ENCODE data around the gene ATP9A.
"Not testable (repeated sequence)": the region's sequence is repeated elsewhere in the genome, so short reads cannot be mapped to it uniquely, and the experiment has no call there.

The ATP9A gene

DNA sequence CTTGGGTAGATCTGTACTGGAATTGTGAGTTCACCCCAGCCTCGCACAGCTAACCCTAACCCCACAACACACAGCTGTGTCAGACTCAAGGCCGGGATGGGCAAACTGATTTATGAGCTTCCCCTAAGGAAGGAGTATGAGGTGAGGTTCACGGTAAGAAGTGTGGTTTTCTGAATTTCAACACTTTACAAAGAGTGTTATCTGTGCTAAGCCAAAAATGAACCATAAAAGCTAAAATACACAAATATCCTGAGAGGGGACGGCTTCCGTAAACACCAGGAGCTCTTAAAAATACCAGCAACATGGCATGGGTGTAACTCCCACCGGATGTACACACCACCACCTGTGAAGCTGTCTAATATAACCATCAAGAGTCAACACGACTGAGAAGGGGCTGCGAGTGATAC lies 101.2 kb downstream of the ATP9A start:
- no peak overlapping the region for H3K27ac ChIP-seq (ENCODE audit: low read length)
- H3K36me3 ChIP-seq (ENCODE audit: control insufficient read depth in 2 of 2, insufficient read depth in 2 of 2, low read length in 2 of 2), result peaks cover 29 to 32% of the 10 kb centered on the region in 2 donors
- no peaks in the 10 kb centered on the region for H3K4me1 ChIP-seq (ENCODE audit: control insufficient read depth, insufficient read depth, low read length)

DNA sequence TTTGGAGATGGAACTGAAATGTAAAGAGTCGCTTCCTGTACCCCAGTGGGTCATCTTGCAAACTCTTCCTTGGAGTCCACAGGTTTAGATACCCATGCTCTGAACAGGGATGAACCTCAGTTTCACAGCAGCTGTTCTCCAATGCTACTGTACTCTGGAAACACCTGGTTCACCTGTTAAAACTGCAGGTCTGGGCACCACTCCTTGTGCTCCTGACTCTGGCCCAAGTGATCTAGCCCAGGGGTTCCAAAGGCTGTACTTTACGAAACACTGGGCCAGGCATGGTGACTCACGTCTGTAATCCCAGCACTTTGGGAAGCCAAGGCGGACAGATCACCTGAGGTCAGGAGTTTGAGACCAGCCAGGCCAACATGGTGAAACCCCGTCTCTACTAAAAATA lies 102.1 kb downstream of the ATP9A start:
- no peak overlapping the region for H3K27ac ChIP-seq (ENCODE audit: low read length)
- no peaks in the 10 kb centered on the region for H3K27me3 ChIP-seq (ENCODE audit: control insufficient read depth in 1 of 2, insufficient read depth in 2 of 2, low read length in 2 of 2)
- H3K4me1 ChIP-seq (ENCODE audit: control insufficient read depth, insufficient read depth, low read length), result no peaks in the 10 kb centered on the region
- no peak overlapping the region for H3K9ac ChIP-seq (ENCODE audit: low read length in 2 of 2)
- no peaks in the 10 kb centered on the region for H3K9me3 ChIP-seq (ENCODE audit: control insufficient read depth in 2 of 2, low read length in 2 of 2)
- peaks cover 25 to 29% of the 10 kb centered on the region in 2 donors for H3K36me3 ChIP-seq (ENCODE audit: control insufficient read depth in 2 of 2, insufficient read depth in 2 of 2, low read length in 2 of 2)
- H3K4me3 ChIP-seq (ENCODE audit: low read length in 2 of 2), result no peak overlapping the region

More for the DNA sequence above, 101.2 kb downstream of the ATP9A start:
- no peak overlapping the region for H3K4me3 ChIP-seq (ENCODE audit: low read length in 2 of 2)
- H3K9ac ChIP-seq (ENCODE audit: low read length in 2 of 2), result no peak overlapping the region
- no peaks in the 10 kb centered on the region for H3K9me3 ChIP-seq (ENCODE audit: control insufficient read depth in 2 of 2, low read length in 2 of 2)
- no peaks in the 10 kb centered on the region for H3K27me3 ChIP-seq (ENCODE audit: control insufficient read depth in 1 of 2, insufficient read depth in 2 of 2, low read length in 2 of 2)

DNA sequence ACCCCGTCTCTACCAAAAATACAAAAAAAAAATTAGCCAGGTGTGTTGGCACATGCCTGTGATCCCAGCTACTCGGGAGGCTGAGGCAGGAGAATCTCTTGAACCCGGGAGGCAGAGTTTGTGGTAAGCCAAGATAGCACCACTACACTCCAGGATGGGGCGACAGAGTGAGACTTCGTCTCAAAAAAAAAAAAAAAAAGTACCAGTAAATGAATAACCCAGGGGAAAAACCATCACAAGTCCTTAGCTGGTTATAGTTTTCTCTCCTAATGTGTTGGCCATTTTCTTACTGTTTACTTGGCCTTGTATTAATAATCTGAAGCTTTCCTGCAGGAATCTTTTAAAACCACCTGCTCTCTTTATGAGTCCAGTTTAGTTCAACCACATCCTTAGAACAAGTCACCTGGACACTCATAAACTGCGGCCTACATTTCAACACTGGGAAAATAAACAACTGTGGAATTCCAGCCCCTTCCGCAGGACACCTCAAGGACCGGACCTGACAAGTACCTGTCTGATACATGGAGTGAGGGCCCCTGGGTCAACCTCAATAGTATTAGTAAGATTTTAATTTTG lies 102.6 kb downstream of the ATP9A start:
- Histone ChIP-seq H3K36me3 (ENCODE audit: control insufficient read depth in 2 of 2, insufficient read depth in 2 of 2, low read length in 2 of 2) (peaks cover 20 to 26% of the 10 kb centered on the region in 2 donors), H3K4me1 (ENCODE audit: control insufficient read depth, insufficient read depth, low read length) (no peaks in the 10 kb centered on the region), H3K9me3 (ENCODE audit: control insufficient read depth in 2 of 2, low read length in 2 of 2) (no peaks in the 10 kb centered on the region), H3K27me3 (ENCODE audit: control insufficient read depth in 1 of 2, insufficient read depth in 2 of 2, low read length in 2 of 2) (no peaks in the 10 kb centered on the region), H3K27ac (ENCODE audit: low read length) (no peak overlapping the region), H3K9ac (ENCODE audit: low read length in 2 of 2) (no peak overlapping the region), H3K4me3 (ENCODE audit: low read length in 2 of 2) (no peak overlapping the region)

DNA sequence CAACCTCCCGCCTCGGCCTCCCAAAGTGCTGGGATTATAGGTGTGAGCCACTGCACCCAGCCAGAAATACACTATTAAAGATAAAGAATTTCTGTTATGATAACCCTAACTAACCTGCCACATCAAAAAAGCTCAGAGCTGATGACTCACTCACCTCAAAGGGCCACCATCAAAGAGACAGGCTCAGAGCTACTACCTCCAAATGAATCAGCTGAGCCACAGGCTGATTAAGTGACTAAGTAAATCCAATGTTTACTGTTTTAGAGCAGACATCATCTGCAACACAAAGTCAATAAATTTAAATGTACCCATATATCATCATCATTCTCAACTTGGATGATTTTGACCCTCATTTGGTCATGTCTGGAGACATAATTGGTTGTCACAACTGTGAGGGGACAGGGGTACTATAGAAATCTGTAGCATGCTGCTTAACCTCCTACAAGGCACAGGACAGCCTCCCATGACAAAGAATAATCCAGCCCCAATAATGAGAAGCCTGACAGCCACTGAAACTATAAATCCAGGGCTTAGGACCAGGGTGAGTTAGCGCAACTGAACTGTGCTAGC lies 106.5 kb downstream of the ATP9A start:
- H3K4me1 ChIP-seq (ENCODE audit: control insufficient read depth, insufficient read depth, low read length), result no peaks in the 10 kb centered on the region
- no peak overlapping the region for H3K27ac ChIP-seq (ENCODE audit: low read length)
- peaks cover 11% of the 10 kb centered on the region in 2 donors for H3K36me3 ChIP-seq (ENCODE audit: control insufficient read depth in 2 of 2, insufficient read depth in 2 of 2, low read length in 2 of 2)
- H3K4me3 ChIP-seq (ENCODE audit: low read length in 2 of 2), result no peak overlapping the region
- no peaks in the 10 kb centered on the region for H3K9me3 ChIP-seq (ENCODE audit: control insufficient read depth in 2 of 2, low read length in 2 of 2)
- no peaks in the 10 kb centered on the region for H3K27me3 ChIP-seq (ENCODE audit: control insufficient read depth in 1 of 2, insufficient read depth in 2 of 2, low read length in 2 of 2)
- H3K9ac ChIP-seq (ENCODE audit: low read length in 2 of 2), result no peak overlapping the region

DNA sequence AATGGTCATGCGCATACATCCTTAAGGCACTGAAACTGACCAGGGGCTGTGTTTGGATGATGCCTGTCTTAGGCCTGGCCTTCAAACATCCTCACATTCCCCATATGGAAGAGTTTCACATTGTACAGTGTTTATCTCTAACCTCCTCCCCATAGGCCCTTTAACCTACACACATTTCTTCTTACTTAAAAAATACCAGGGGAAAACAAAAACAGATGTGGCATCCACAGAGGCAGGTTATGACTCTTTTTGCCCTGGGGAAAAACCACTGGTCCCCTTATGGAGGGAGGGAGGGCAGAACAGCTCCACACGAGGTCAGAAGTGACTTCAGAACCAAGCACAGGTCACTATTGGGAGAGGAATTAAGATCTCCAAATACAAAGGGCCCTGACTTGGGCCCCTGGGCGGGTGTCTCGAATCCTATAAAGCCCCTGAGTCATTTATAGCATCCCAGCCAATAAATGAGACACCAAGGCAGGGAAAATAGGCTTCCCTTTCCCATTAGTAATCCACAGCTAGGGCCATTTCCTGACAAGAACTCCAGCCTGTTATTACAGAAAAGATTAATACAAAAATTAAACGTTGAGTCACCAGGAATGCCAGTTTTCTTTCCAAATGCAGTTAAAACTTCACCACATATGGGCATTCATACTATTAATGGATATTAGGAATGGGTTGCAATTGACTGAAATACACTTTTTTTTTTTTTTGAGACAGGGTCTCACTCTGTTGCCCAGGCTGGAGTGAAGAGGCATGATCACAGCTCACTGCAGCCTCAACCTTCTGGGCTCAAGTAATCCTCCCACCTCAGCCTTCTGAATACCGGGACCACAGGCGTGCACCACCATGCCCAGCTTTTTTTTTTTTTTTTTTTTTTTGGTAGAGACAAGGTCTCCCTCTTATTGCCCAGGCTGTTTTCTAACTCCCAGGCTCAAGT lies 107.2 kb downstream of the ATP9A start:
- Histone ChIP-seq H3K27ac (ENCODE audit: low read length) (no peak overlapping the region), H3K4me1 (ENCODE audit: control insufficient read depth, insufficient read depth, low read length) (no peaks in the 10 kb centered on the region), H3K36me3 (ENCODE audit: control insufficient read depth in 2 of 2, insufficient read depth in 2 of 2, low read length in 2 of 2) (peaks cover 12% of the 10 kb centered on the region in 2 donors), H3K27me3 (ENCODE audit: control insufficient read depth in 1 of 2, insufficient read depth in 2 of 2, low read length in 2 of 2) (no peaks in the 10 kb centered on the region), H3K9me3 (ENCODE audit: control insufficient read depth in 2 of 2, low read length in 2 of 2) (no peaks in the 10 kb centered on the region), H3K4me3 (ENCODE audit: low read length in 2 of 2) (no peak overlapping the region), H3K9ac (ENCODE audit: low read length in 2 of 2) (no peak overlapping the region)

DNA sequence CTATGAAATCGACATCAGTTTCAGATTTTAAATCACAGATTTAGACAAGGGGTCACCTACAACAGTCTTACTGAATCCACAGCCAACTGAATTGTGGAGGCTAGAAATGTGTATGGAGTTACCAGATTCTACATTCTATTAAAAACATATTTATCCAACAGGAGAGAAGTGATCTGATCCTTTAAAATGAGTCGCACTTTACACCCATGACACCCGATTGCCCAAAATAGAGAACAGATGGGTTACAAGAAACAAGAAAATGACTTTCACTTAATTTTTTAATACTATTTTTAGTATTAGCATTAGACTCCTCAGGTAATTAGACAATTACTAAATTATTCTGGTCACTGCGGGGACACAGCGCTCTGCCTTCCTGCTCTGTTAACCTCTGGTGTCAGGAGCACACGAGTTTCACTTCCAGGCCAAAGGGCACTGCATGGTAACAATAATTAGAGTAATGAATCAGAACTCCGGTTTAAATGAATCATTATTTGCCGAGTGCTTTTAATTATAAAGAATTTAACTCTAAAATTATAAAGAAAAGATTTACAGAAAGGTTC lies 108.6 kb downstream of the ATP9A start:
- Histone ChIP-seq H3K4me3 (ENCODE audit: low read length in 2 of 2) (no peak overlapping the region), H3K9me3 (ENCODE audit: control insufficient read depth in 2 of 2, low read length in 2 of 2) (no peaks in the 10 kb centered on the region)

DNA sequence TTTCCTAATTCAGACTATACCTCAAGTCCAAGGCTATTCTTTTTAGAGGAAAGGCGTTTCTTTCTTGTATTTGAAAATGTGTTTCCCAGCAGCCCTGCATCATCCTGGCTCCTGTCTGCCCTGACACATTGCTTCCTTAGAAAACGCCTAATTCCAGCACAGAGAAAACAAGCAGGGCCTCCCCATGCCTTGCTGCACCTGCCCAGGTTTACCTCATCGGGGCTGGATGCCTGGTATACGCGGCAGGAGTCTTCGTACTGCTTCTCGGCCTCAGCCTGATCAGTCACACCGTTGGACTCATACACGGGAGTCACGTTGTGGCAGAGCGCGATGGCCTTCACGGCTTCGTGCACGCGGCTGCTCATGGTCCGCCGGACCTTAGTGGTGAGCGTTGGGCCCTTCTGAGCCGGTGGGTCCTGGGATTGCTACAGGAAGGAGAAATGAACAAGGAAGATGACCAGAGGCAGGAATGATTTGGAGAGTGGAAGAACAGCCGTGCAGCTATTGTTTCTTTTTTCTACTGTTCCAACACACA lies 111.4 kb downstream of the ATP9A start:
- Histone ChIP-seq H3K4me3 (ENCODE audit: low read length in 2 of 2) (no peak overlapping the region), H3K9me3 (ENCODE audit: control insufficient read depth in 2 of 2, low read length in 2 of 2) (no peaks in the 10 kb centered on the region), H3K27me3 (ENCODE audit: control insufficient read depth in 1 of 2, insufficient read depth in 2 of 2, low read length in 2 of 2) (no peaks in the 10 kb centered on the region), H3K9ac (ENCODE audit: low read length in 2 of 2) (no peak overlapping the region), H3K4me1 (ENCODE audit: control insufficient read depth, insufficient read depth, low read length) (peaks cover 3% of the 10 kb centered on the region), H3K36me3 (ENCODE audit: control insufficient read depth in 2 of 2, insufficient read depth in 2 of 2, low read length in 2 of 2) (peaks cover 12 to 16% of the 10 kb centered on the region in 2 donors), H3K27ac (ENCODE audit: low read length) (no peak overlapping the region)

More for the DNA sequence above, 108.6 kb downstream of the ATP9A start:
- Histone ChIP-seq H3K9ac (ENCODE audit: low read length in 2 of 2) (no peak overlapping the region), H3K27ac (ENCODE audit: low read length) (no peak overlapping the region), H3K4me1 (ENCODE audit: control insufficient read depth, insufficient read depth, low read length) (no peaks in the 10 kb centered on the region), H3K36me3 (ENCODE audit: control insufficient read depth in 2 of 2, insufficient read depth in 2 of 2, low read length in 2 of 2) (peaks cover 12 to 13% of the 10 kb centered on the region in 2 donors), H3K27me3 (ENCODE audit: control insufficient read depth in 1 of 2, insufficient read depth in 2 of 2, low read length in 2 of 2) (no peaks in the 10 kb centered on the region)

DNA sequence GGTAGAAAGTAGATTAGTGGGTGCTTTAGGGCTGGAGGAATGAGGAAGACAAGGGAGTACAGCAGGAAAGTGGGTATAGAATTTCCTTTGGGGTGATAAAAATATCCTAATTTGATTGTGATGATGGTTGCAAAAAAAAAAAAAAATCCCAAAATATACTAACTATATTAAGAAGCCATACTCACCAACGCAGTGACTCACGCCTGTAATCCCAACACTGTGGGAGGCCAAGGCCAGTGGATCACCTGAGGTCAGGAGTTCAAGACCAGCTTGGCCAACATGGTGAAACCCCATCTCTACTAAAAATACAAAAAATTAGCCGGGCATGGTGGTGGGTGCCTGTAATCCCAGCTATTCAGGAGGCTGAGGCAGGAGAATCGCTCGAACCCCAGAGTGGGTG lies 112.1 kb downstream of the ATP9A start:
- H3K27me3 ChIP-seq (ENCODE audit: control insufficient read depth in 1 of 2, insufficient read depth in 2 of 2, low read length in 2 of 2); H3K4me3 ChIP-seq (ENCODE audit: low read length in 2 of 2); H3K9me3 ChIP-seq (ENCODE audit: control insufficient read depth in 2 of 2, low read length in 2 of 2); H3K9ac ChIP-seq (ENCODE audit: low read length in 2 of 2); H3K27ac ChIP-seq (ENCODE audit: low read length); H3K4me1 ChIP-seq (ENCODE audit: control insufficient read depth, insufficient read depth, low read length): not testable (repeated sequence)
- peaks cover 12 to 16% of the 10 kb centered on the region in 2 donors for H3K36me3 ChIP-seq (ENCODE audit: control insufficient read depth in 2 of 2, insufficient read depth in 2 of 2, low read length in 2 of 2)

DNA sequence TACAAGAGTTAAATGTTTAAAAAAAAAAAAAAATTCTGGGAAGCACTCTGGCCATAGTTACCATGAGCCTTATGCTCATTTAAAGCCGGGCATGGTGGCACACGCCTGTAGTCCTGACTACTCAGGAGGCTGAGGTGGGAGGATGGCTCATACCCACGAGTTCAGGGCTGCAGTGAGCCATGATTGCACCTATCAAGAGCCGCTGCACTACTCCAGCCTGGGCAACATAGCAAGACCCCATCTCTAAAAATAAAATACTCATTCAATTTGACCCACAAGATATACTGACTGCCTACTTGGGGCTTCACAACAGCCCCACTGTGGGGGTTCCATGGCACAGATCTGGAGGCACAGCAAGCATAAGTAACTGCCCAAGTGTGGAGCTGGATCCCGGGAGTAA lies 113.7 kb downstream of the ATP9A start:
- Histone ChIP-seq H3K27ac (ENCODE audit: low read length) (no peak overlapping the region), H3K4me1 (ENCODE audit: control insufficient read depth, insufficient read depth, low read length) (peaks cover 3% of the 10 kb centered on the region), H3K36me3 (ENCODE audit: control insufficient read depth in 2 of 2, insufficient read depth in 2 of 2, low read length in 2 of 2) (peaks cover 12 to 16% of the 10 kb centered on the region in 2 donors), H3K27me3 (ENCODE audit: control insufficient read depth in 1 of 2, insufficient read depth in 2 of 2, low read length in 2 of 2) (no peaks in the 10 kb centered on the region), H3K4me3 (ENCODE audit: low read length in 2 of 2) (no peak overlapping the region), H3K9ac (ENCODE audit: low read length in 2 of 2) (no peak overlapping the region), H3K9me3 (ENCODE audit: control insufficient read depth in 2 of 2, low read length in 2 of 2) (no peaks in the 10 kb centered on the region)

DNA sequence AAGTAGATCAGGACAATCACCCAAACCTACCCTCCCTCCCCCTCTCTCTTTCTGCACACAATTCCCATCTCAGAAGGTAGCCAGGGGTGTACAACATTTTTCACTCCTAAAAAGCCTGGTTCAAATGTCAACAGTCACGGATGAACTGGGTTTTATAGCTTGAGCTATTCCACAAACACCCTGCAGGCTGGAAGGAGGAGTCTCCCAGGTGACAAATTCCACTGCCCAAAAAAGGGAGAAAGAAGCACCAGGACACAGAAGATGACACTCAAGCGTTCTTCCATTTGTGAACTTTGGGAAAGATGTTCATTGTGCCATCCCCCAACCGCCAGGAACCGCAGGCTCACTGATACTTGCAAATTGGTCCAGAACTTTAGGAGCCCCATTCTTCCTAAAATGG lies 114.1 kb downstream of the ATP9A start:
- Histone ChIP-seq H3K27ac (ENCODE audit: low read length) (no peak overlapping the region), H3K27me3 (ENCODE audit: control insufficient read depth in 1 of 2, insufficient read depth in 2 of 2, low read length in 2 of 2) (no peaks in the 10 kb centered on the region), H3K4me1 (ENCODE audit: control insufficient read depth, insufficient read depth, low read length) (peaks cover 3% of the 10 kb centered on the region), H3K4me3 (ENCODE audit: low read length in 2 of 2) (no peak overlapping the region), H3K9ac (ENCODE audit: low read length in 2 of 2) (no peak overlapping the region), H3K36me3 (ENCODE audit: control insufficient read depth in 2 of 2, insufficient read depth in 2 of 2, low read length in 2 of 2) (peaks cover 17 to 19% of the 10 kb centered on the region in 2 donors), H3K9me3 (ENCODE audit: control insufficient read depth in 2 of 2, low read length in 2 of 2) (no peaks in the 10 kb centered on the region)

Measured in stomach smooth muscle (tissue), 2 donors.